IMR-90 (cell line): ENCODE measurements around the gene VEZT. TPM values are rescaled to one million over a fixed set of nuclear protein-coding genes. Genes with fewer than 3 reads are reported as not detected.

Source experiments
- ATAC-seq: fragments of 200-7000 bp; cut with Tn5 transposase; 2 replicates; pipeline ENCODE4 v1.9.1; 2020; ENCODE audit warnings: low read depth, mild to moderate bottlenecking, moderate library complexity
- BruUV-seq: library from RNA; stranded (reverse); fragments of 400-500 nt; replicated peaks from 2 replicates; lab custom pipeline; 2021; lab: Mats Ljungman, UMichigan
- CTCF ChIA-PET: fragments of 300-600 bp; formaldehyde crosslinking; extraction: SDS; loops from one replicate; lab custom pipeline; 2021; ENCODE audit warnings: antibody characterized with exemption; lab: Yijun Ruan, JAX
- POLR2A ChIA-PET: fragments of 300-600 bp; sonication (Branson Sonifier 250); formaldehyde crosslinking; loops from one replicate; lab custom pipeline; 2022; ENCODE audit warnings: antibody characterized with exemption; ENCODE audit not compliant: unreplicated experiment; lab: Charles Lee
- DNase-seq: peaks from one replicate; pipeline ENCODE4 v3.0.0; 2013
- H2AFZ ChIP-seq: replicated peaks from 2 replicates; pipeline ENCODE3; 2013; ENCODE audit warnings: low read length, mild to moderate bottlenecking; ENCODE audit not compliant: poor library complexity
- H2AK5ac ChIP-seq: 2 replicates; pipeline ENCODE4 v1.6.1; 2013; ENCODE audit warnings: low read depth, low read length, inconsistent platforms
- H2AK9ac ChIP-seq: replicated peaks from 2 replicates; pipeline ENCODE3; 2013; ENCODE audit warnings: mild to moderate bottlenecking, low read depth, low read length, moderate library complexity; ENCODE audit not compliant: poor library complexity
- H2BK120ac ChIP-seq: 2 replicates; pipeline ENCODE4 v1.6.1; 2013; ENCODE audit warnings: low read depth, low read length, inconsistent platforms
- H2BK15ac ChIP-seq: 3 replicates; pipeline ENCODE4 v1.6.1; 2013; ENCODE audit warnings: low read depth, low read length, inconsistent platforms
- H2BK20ac ChIP-seq: 2 replicates; pipeline ENCODE4 v1.6.1; 2013; ENCODE audit warnings: low read depth, mild to moderate bottlenecking, inconsistent platforms, low read length, moderate library complexity
- H2BK5ac ChIP-seq: 2 replicates; pipeline ENCODE4 v1.6.1; 2013; ENCODE audit warnings: mild to moderate bottlenecking, low read depth, low read length, inconsistent platforms; ENCODE audit not compliant: poor library complexity, severe bottlenecking
- H3K14ac ChIP-seq: replicated peaks from 2 replicates; pipeline ENCODE4 v1.6.1; 2013; ENCODE audit warnings: low read depth, low read length, inconsistent platforms
- H3K18ac ChIP-seq: 2 replicates; pipeline ENCODE4 v1.6.1; 2013; ENCODE audit warnings: low read depth, low read length, control low read depth
- H3K23ac ChIP-seq: 2 replicates; pipeline ENCODE4 v1.6.1; 2013; ENCODE audit warnings: low read depth, low read length, inconsistent platforms
- H3K27ac ChIP-seq: 2 replicates; pipeline ENCODE4 v1.5.1; 2013; ENCODE audit warnings: mild to moderate bottlenecking, control low read depth, low read length; ENCODE audit not compliant: insufficient read depth
- H3K27me3 ChIP-seq: 2 replicates; pipeline ENCODE4 v1.6.1; 2013; ENCODE audit warnings: low read length; ENCODE audit not compliant: control insufficient read depth, insufficient read depth
- H3K36me3 ChIP-seq: 2 replicates; pipeline ENCODE4 v1.6.1; 2013; ENCODE audit warnings: low read length, mixed read lengths; ENCODE audit not compliant: control insufficient read depth, insufficient read depth
- H3K4ac ChIP-seq: 2 replicates; pipeline ENCODE4 v1.6.1; 2013; ENCODE audit warnings: low read depth, low read length, inconsistent platforms
- H3K4me1 ChIP-seq: 2 replicates; pipeline ENCODE4 v1.6.1; 2013; ENCODE audit warnings: low read length, mixed read lengths; ENCODE audit not compliant: control insufficient read depth, insufficient read depth
- H3K4me2 ChIP-seq: 2 replicates; pipeline ENCODE4 v1.6.1; 2013; ENCODE audit warnings: low read depth, mild to moderate bottlenecking, control low read depth, low read length, moderate library complexity
- H3K4me3 ChIP-seq: 2 replicates; pipeline ENCODE4 v1.5.1; 2013; ENCODE audit warnings: low read depth, mild to moderate bottlenecking, control low read depth, low read length, moderate library complexity; ENCODE audit not compliant: insufficient read depth
- H3K56ac ChIP-seq: 2 replicates; pipeline ENCODE4 v1.6.1; 2013; ENCODE audit warnings: low read length, inconsistent platforms; ENCODE audit not compliant: insufficient read depth; ENCODE audit errors: extremely low read depth
- H3K79me1 ChIP-seq, 2 experiments: 2 replicates each; pipeline ENCODE4 v1.6.1; 2013; ENCODE audit warnings: low read length in 2 of 2, inconsistent platforms in 1 of 2, low read depth in 1 of 2
- H3K9ac ChIP-seq: 2 replicates; pipeline ENCODE4 v1.6.1; 2013; ENCODE audit warnings: low read depth, low read length, control low read depth
- H3K9me1 ChIP-seq: 2 replicates; pipeline ENCODE4 v1.6.1; 2013; ENCODE audit warnings: low read length, inconsistent platforms; ENCODE audit not compliant: insufficient read depth
- H3K9me3 ChIP-seq: 2 replicates; pipeline ENCODE4 v1.6.1; 2013; ENCODE audit warnings: low read length; ENCODE audit not compliant: control insufficient read depth, insufficient read depth
- H4K20me1 ChIP-seq: 2 replicates; pipeline ENCODE4 v1.6.1; 2013; ENCODE audit warnings: low read length, inconsistent platforms; ENCODE audit not compliant: insufficient read depth
- H4K5ac ChIP-seq: 2 replicates; pipeline ENCODE4 v1.6.1; 2013; ENCODE audit warnings: mild to moderate bottlenecking, low read depth, low read length, control low read depth
- H4K8ac ChIP-seq, 2 experiments: 2 replicates each; pipeline ENCODE4 v1.6.1; 2013; ENCODE audit warnings: low read depth in 2 of 2, low read length in 2 of 2, control low read depth in 1 of 2, inconsistent platforms in 1 of 2
- H4K91ac ChIP-seq: 2 replicates; pipeline ENCODE4 v1.6.1; 2013; ENCODE audit warnings: low read depth, low read length, inconsistent platforms; ENCODE audit not compliant: insufficient read depth
- BHLHE40 ChIP-seq: fragments of 150-350 bp; IDR thresholded peaks from 2 replicates; pipeline ENCODE4 v1.6.1; 2016; ENCODE audit warnings: mild to moderate bottlenecking, low read depth, low read length
- CEBPB ChIP-seq: IDR thresholded peaks from 2 replicates; pipeline ENCODE4 v1.6.1; 2012; ENCODE audit warnings: low read depth, low read length, improper control_type of control experiment
- CHD1 ChIP-seq: IDR thresholded peaks from 2 replicates; pipeline ENCODE4 v1.6.1; 2012; ENCODE audit warnings: low read depth, low read length, improper control_type of control experiment
- CTCF ChIP-seq: conservative IDR thresholded peaks from 2 replicates; pipeline ENCODE4 v1.5.1; 2012; ENCODE audit warnings: mild to moderate bottlenecking, low read depth, low read length, improper control_type of control experiment
- FOS ChIP-seq: fragments of 150-350 bp; IDR thresholded peaks from 2 replicates; pipeline ENCODE4 v1.6.1; 2016; ENCODE audit warnings: low read depth, low read length
- MAFK ChIP-seq: IDR thresholded peaks from 2 replicates; pipeline ENCODE4 v1.6.1; 2012; ENCODE audit warnings: low read depth, low read length, improper control_type of control experiment
- MAZ ChIP-seq: IDR thresholded peaks from 2 replicates; pipeline ENCODE4 v1.6.1; 2012; ENCODE audit warnings: low read depth, mild to moderate bottlenecking, low read length, improper control_type of control experiment, moderate library complexity, borderline replicate concordance
- NFE2L2 ChIP-seq: fragments of 150-350 bp; IDR thresholded peaks from 2 replicates; pipeline ENCODE4 v1.6.1; 2016; ENCODE audit warnings: low read depth, mild to moderate bottlenecking, low read length
- POLR2A ChIP-seq: IDR thresholded peaks from 2 replicates; pipeline ENCODE4 v1.6.1; 2012; ENCODE audit warnings: mild to moderate bottlenecking, low read depth, low read length
- RCOR1 ChIP-seq: IDR thresholded peaks from 2 replicates; pipeline ENCODE4 v1.6.1; 2012; ENCODE audit warnings: mild to moderate bottlenecking, low read length, improper control_type of control experiment; ENCODE audit not compliant: insufficient replicate concordance
- RFX5 ChIP-seq: IDR thresholded peaks from 2 replicates; pipeline ENCODE4 v1.8.0; 2012; ENCODE audit warnings: low read depth, mild to moderate bottlenecking, low read length, moderate library complexity
- USF2 ChIP-seq: fragments of 150-350 bp; IDR thresholded peaks from 2 replicates; pipeline ENCODE4 v1.6.1; 2017; ENCODE audit warnings: mild to moderate bottlenecking, antibody characterized with exemption, low read length, low read depth
- WGBS, 2 experiments: methylation state at CpG; one replicate each; pipeline versions ENCODE4 v1.1.5 to v1.1.7; 2013; ENCODE audit warnings: missing lambda C conversion rate in 2 of 2; ENCODE audit not compliant: insufficient read length in 1 of 2; ENCODE audit errors: extremely low coverage in 2 of 2; 5-methylcytosine and 5-hydroxymethylcytosine counted together
- dilution Hi-C: fragments of 300-500 bp; cut with HindIII; formaldehyde crosslinking; loops from one replicate; pipeline ENCODE4 v1.14.3; 2018; ENCODE audit warnings: low sequenced_read_pairs; ENCODE audit not compliant: unreplicated experiment
- in situ Hi-C: fragments of 300-500 bp; cut with MboI; formaldehyde crosslinking; loops from 3 replicates; pipeline ENCODE4 v1.14.3; 2019; ENCODE audit warnings: low sequenced_read_pairs, inconsistent platforms, mixed read lengths
- intact Hi-C: fragments of 100-400 bp; cut with micrococcal nuclease; formaldehyde crosslinking; loops from 2 replicates; pipeline ENCODE4 v1.10.0; 2022
- polyA plus RNA-seq, 3 experiments: library from polyadenylated mRNA; depleted of rRNA; stranded (reverse); fragments of >200 nt; gene quantifications; 2 replicates each; pipeline ENCODE4 v1.2.3, GENCODE V29; 2012; ENCODE audit warnings: low replicate concordance in 1 of 3
- total RNA-seq: library from RNA; depleted of rRNA; stranded (reverse); fragments of >200 nt; gene quantifications from 2 replicates; pipeline ENCODE4 v1.2.3, GENCODE V29; 2012

Gene VEZT
- total and polyA plus RNA-seq, 2 of the 4 experiments (the other 2 are of a cell fraction), result 54.5 to 90.2 TPM

DNA sequence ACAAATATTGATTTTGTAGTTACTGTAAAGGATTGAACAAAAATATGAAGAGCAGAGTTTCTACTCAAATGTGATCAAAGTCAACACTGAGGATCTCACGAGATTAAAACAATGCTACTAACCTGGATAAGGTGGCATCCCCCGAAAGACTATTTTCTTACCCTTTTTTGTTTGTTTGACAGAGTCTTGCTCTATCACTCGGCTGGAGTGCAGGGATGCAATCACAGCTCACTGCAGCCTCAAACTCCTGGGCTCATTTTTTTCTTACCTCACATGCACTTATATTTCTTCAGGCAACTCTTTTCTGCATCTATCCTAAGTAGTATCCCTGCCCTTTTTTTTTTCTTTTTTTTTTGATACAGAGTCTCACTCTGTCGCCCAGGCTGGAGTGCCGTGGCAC lies 109.2 kb downstream of the VEZT start:
- Histone ChIP-seq H2AK9ac (no peak overlapping the region), H3K4ac (no peak overlapping the region), H3K27me3 (no peaks in the 10 kb centered on the region), H3K4me2 (no peak overlapping the region), H3K14ac (no peak overlapping the region), H3K4me3 (no peak overlapping the region), H2BK15ac (no peak overlapping the region), H3K4me1 (peaks cover 6% of the 10 kb centered on the region), H3K9me1 (no peaks in the 10 kb centered on the region), H3K27ac (no peak overlapping the region), H2BK5ac (no peak overlapping the region), H4K5ac (peak overlapping the region; percentile 16; the same call in 1 of the 2 replicates), H3K79me1 (no peaks in the 10 kb centered on the region), H3K9ac (no peak overlapping the region), H3K23ac (no peak overlapping the region), H3K18ac (peak overlapping the region; percentile 20; the same call in 1 of the 2 replicates), H3K36me3 (no peaks in the 10 kb centered on the region), H2AFZ (no peak overlapping the region), H4K8ac (no peak overlapping the region), H3K9me3 (no peaks in the 10 kb centered on the region), H4K20me1 (no peaks in the 10 kb centered on the region), H4K91ac (no peak overlapping the region), H2BK20ac (no peak overlapping the region), H2BK120ac (no peak overlapping the region), H2AK5ac (no peak overlapping the region), H3K56ac (no peak overlapping the region)
- WGBS, 2 experiments, result 100% methylated on average over 1 of the region's 5 CpGs; no CpG with 5 or more reads in 1 of the 2 experiments
- POLR2A ChIA-PET, result no interaction called here
- BruUV-seq, result no TSS peak
- DNase-seq, result no peak
- TF ChIP-seq USF2 (no peak), RFX5 (no peak), CEBPB (no peak), MAZ (no peak), CHD1 (no peak), BHLHE40 (no peak), FOS (no peak), RCOR1 (no peak), MAFK (no peak), NFE2L2 (no peak), POLR2A (no peak), CTCF (no peak)
- CTCF ChIA-PET, result no interaction called here
- dilution Hi-C loops, result no loop called here
- intact Hi-C loops, result no loop called here
- in situ Hi-C loops, result loop anchor here (25.0 kb wide), 1 partner anchor 1190 kb away; the partner anchor contains the start of gene PLXNC1
- ATAC-seq, result no peak
